B cell (primary cell): ENCODE measurements around the gene CASP8AP2.

Source experiments
- CTCF ChIP-seq: fragments of 200-600 bp; IDR thresholded peaks from one replicate; pipeline ENCODE4 v1.8.0; 2022; ENCODE audit warnings: antibody characterized with exemption, mild to moderate bottlenecking
- EZH2 ChIP-seq: IDR thresholded peaks from 2 replicates; pipeline ENCODE4 v1.6.1; 2012; ENCODE audit warnings: borderline replicate concordance, low read depth, mild to moderate bottlenecking, moderate library complexity, low read length; ENCODE audit not compliant: insufficient read depth, poor library complexity, severe bottlenecking

- no peak for TF ChIP-seq CTCF
- no peak for TF ChIP-seq EZH2
Observed at GRCh38 chr6:89862273-89862672, 32.6 kb downstream of the CASP8AP2 start.
